Activated gamma-delta T cell treated with Interleukin-2 at 50 U/mL for 16 hours (primary cell): ENCODE results near the gene KRT24.
"Not testable (repeated sequence)": the region's sequence is repeated elsewhere in the genome, so short reads cannot be mapped to it uniquely, and the experiment has no call there.

Experiments
- DNase-seq: peaks from one replicate; pipeline ENCODE4 v3.0.0-alpha.2; 2020

Gene KRT24

GRCh38 chr17:40703652-40704051 is at the start of gene KRT24:
TSS of gene KRT24 (minus strand) at chr17:40703752. CDS start at chr17:40703693, 59 bp downstream.
- no peak for DNase-seq

- no peak for DNase-seq
Measured at GRCh38 chr17:40751065-40751464, 47.5 kb upstream of the KRT24 start.

- no peak for DNase-seq
Measured at GRCh38 chr17:40750391-40750790, 46.8 kb upstream of the KRT24 start.

GRCh38 chr17:40748666-40749065 is 45.1 kb upstream of the KRT24 start:
- not testable (repeated sequence) for DNase-seq

- DNase-seq, result no peak
Measured at GRCh38 chr17:40738553-40738952, 35.0 kb upstream of the KRT24 start.

GRCh38 chr17:40735016-40735415 is 31.5 kb upstream of the KRT24 start:
- DNase-seq, result no peak

- DNase-seq, result no peak
Measured at GRCh38 chr17:40734018-40734417, 30.5 kb upstream of the KRT24 start.

- no peak for DNase-seq
Measured at GRCh38 chr17:40730970-40731369, 27.4 kb upstream of the KRT24 start.

- DNase-seq, result no peak
Measured at GRCh38 chr17:40727447-40728231, 24.1 kb upstream of the KRT24 start.

- DNase-seq, result no peak
Measured at GRCh38 chr17:40726919-40727318, 23.4 kb upstream of the KRT24 start.

GRCh38 chr17:40724656-40725055 is 21.1 kb upstream of the KRT24 start:
- DNase-seq, result no peak

- no peak for DNase-seq
Measured at GRCh38 chr17:40722241-40722640, 18.7 kb upstream of the KRT24 start.

GRCh38 chr17:40720899-40721298 is 17.3 kb upstream of the KRT24 start:
- no peak for DNase-seq

- DNase-seq, result no peak
Measured at GRCh38 chr17:40718930-40719329, 15.4 kb upstream of the KRT24 start.

GRCh38 chr17:40717776-40718175 is 14.2 kb upstream of the KRT24 start:
- DNase-seq, result no peak

GRCh38 chr17:40714473-40714872 is 10.9 kb upstream of the KRT24 start:
- no peak for DNase-seq

GRCh38 chr17:40707745-40708144 is 4.2 kb upstream of the KRT24 start:
- no peak for DNase-seq

GRCh38 chr17:40705584-40705983 is 2.0 kb upstream of the KRT24 start:
- DNase-seq, result no peak

GRCh38 chr17:40702271-40702670 is 1.3 kb downstream of the KRT24 start:
- no peak for DNase-seq

- DNase-seq, result no peak
Measured at GRCh38 chr17:40699853-40700252, 3.7 kb downstream of the KRT24 start.

- DNase-seq, result no peak
Measured at GRCh38 chr17:40699371-40699770, 4.2 kb downstream of the KRT24 start.

- no peak for DNase-seq
Measured at GRCh38 chr17:40697297-40697696, 6.3 kb downstream of the KRT24 start.

GRCh38 chr17:40696651-40697072 is 6.9 kb downstream of the KRT24 start:
- no peak for DNase-seq

GRCh38 chr17:40695874-40696472 is 7.6 kb downstream of the KRT24 start:
- DNase-seq, result no peak

- no peak for DNase-seq
Measured at GRCh38 chr17:40694584-40694983, 9.0 kb downstream of the KRT24 start.
